Caco-2 (cell line): Measurements from ENCODE around the gene CEP72. TPM values are rescaled to one million over a fixed set of nuclear protein-coding genes. Genes with fewer than 3 reads are reported as not detected.

ENCODE experiments used
- BruUV-seq: library from RNA; stranded (reverse); fragments of 400-500 nt; replicated peaks from 2 replicates; lab custom pipeline; 2021; lab: Mats Ljungman, UMichigan
- CTCF ChIA-PET: fragments of 300-600 bp; sonication (Branson Sonifier 250); formaldehyde crosslinking; loops from one replicate; lab custom pipeline; 2022; ENCODE audit warnings: antibody characterized with exemption; lab: Charles Lee
- POLR2A ChIA-PET: fragments of 300-600 bp; sonication (Branson Sonifier 250); formaldehyde crosslinking; loops from one replicate; lab custom pipeline; 2022; ENCODE audit warnings: antibody characterized with exemption; lab: Charles Lee
- DNase-seq, 2 experiments: peaks; one replicate each; pipeline versions ENCODE4 v3.0.0 to v3.0.0-alpha.2; 2020 to 2022
- H3K27me3 ChIP-seq: replicated peaks from 2 replicates; pipeline ENCODE4 v1.6.0; 2011; ENCODE audit warnings: low read length; ENCODE audit not compliant: control insufficient read depth, insufficient read depth
- H3K36me3 ChIP-seq: 2 replicates; pipeline ENCODE4 v1.5.1; 2011; ENCODE audit warnings: low read length; ENCODE audit not compliant: control insufficient read depth, insufficient read depth
- H3K4me1 ChIP-seq: fragments of 250-450 bp; sonication (Bioruptor Pico); 2 replicates; pipeline ENCODE4 v1.5.1; 2020; ENCODE audit warnings: mild to moderate bottlenecking
- H3K4me3 ChIP-seq: 2 replicates; pipeline ENCODE4 v1.5.1; 2011; ENCODE audit warnings: low read depth, mild to moderate bottlenecking, control low read depth, low read length
- H3K9me3 ChIP-seq: fragments of 250-450 bp; sonication (Bioruptor Pico); 2 replicates; pipeline ENCODE4 v1.5.1; 2020; ENCODE audit warnings: mild to moderate bottlenecking, moderate library complexity
- H3K27ac Mint-ChIP-seq: one replicate; pipeline ENCODE4 v1.8.0; 2022; ENCODE audit warnings: mixed read lengths; ENCODE audit not compliant: unreplicated experiment
- H3K27me3 Mint-ChIP-seq: one replicate; pipeline ENCODE4 v1.8.0; 2022; ENCODE audit warnings: mixed read lengths; ENCODE audit not compliant: insufficient read depth, unreplicated experiment
- H3K36me3 Mint-ChIP-seq: one replicate; pipeline ENCODE4 v1.8.0; 2022; ENCODE audit warnings: mild to moderate bottlenecking, mixed read lengths; ENCODE audit not compliant: insufficient read depth, unreplicated experiment
- H3K4me1 Mint-ChIP-seq: one replicate; pipeline ENCODE4 v1.8.0; 2022; ENCODE audit warnings: low read depth, mixed read lengths; ENCODE audit not compliant: unreplicated experiment
- H3K4me3 Mint-ChIP-seq: one replicate; pipeline ENCODE4 v1.8.0; 2022; ENCODE audit warnings: mild to moderate bottlenecking, moderate library complexity, mixed read lengths; ENCODE audit not compliant: unreplicated experiment
- H3K9me3 Mint-ChIP-seq: one replicate; pipeline ENCODE4 v1.8.0; 2022; ENCODE audit warnings: mixed read lengths; ENCODE audit not compliant: unreplicated experiment
- intact Hi-C: fragments of 100-400 bp; cut with micrococcal nuclease; formaldehyde crosslinking; loops from one replicate; pipeline ENCODE4 v1.10.0; 2022; ENCODE audit not compliant: unreplicated experiment
- total RNA-seq: library from RNA; stranded (reverse); gene quantifications from 2 replicates; pipeline ENCODE4 v1.2.3, GENCODE V29; 2022
- TF ChIP-seq, protein P1 (sequence below), 2 experiments: fragments of 200-600 bp in 1 of 2; IDR thresholded peaks; 1 replicate in 1 of 2; 2 replicates in 1 of 2; pipeline versions ENCODE4 v1.5.1 to v1.8.0; 2011 to 2022; ENCODE audit warnings: antibody characterized with exemption in 1 of 2, control low read depth in 1 of 2, inconsistent platforms in 1 of 2, low read depth in 1 of 2, low read length in 1 of 2, mild to moderate bottlenecking in 1 of 2, moderate library complexity in 1 of 2; ENCODE audit not compliant: insufficient read depth in 1 of 2, severe bottlenecking in 1 of 2, unreplicated experiment in 1 of 2

CEP72 gene
- total RNA-seq, 1 experiment from 2014 or later: 36.6 TPM

- CTCF ChIA-PET: no interaction called here
- no TSS peak for BruUV-seq
- Mint-ChIP-seq H3K27me3 (no peaks in the 10 kb centered on the region), H3K4me1 (no peaks in the 10 kb centered on the region), H3K9me3 (no peaks in the 10 kb centered on the region), H3K36me3 (peaks cover 12% of the 10 kb centered on the region), H3K4me3 (no peak overlapping the region), H3K27ac (no peak overlapping the region)
- TF ChIP-seq, protein P1, sequence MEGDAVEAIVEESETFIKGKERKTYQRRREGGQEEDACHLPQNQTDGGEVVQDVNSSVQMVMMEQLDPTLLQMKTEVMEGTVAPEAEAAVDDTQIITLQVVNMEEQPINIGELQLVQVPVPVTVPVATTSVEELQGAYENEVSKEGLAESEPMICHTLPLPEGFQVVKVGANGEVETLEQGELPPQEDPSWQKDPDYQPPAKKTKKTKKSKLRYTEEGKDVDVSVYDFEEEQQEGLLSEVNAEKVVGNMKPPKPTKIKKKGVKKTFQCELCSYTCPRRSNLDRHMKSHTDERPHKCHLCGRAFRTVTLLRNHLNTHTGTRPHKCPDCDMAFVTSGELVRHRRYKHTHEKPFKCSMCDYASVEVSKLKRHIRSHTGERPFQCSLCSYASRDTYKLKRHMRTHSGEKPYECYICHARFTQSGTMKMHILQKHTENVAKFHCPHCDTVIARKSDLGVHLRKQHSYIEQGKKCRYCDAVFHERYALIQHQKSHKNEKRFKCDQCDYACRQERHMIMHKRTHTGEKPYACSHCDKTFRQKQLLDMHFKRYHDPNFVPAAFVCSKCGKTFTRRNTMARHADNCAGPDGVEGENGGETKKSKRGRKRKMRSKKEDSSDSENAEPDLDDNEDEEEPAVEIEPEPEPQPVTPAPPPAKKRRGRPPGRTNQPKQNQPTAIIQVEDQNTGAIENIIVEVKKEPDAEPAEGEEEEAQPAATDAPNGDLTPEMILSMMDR (IDR thresholded peaks at IDR 0.05; ENCODE audit: insufficient read depth in 1 of 2, low read depth in 1 of 2, low read length in 1 of 2, severe bottlenecking in 1 of 2, unreplicated experiment in 1 of 2): no peak
- peaks cover 20% of the 10 kb centered on the region for H3K36me3 ChIP-seq
- intact Hi-C loops: no loop called here
- peaks cover 3% of the 10 kb centered on the region; the same call in 1 of the 2 replicates for H3K9me3 ChIP-seq
- no peaks in the 10 kb centered on the region for H3K4me1 ChIP-seq
- H3K4me3 ChIP-seq: no peak overlapping the region
- POLR2A ChIA-PET: no interaction called here
- no peaks in the 10 kb centered on the region for H3K27me3 ChIP-seq
- no peak for DNase-seq
Measured at GRCh38 chr5:651296-652022, 39.3 kb downstream of the CEP72 start.

GRCh38 chr5:652023-652515 lies 39.9 kb downstream of the CEP72 start:
- Histone ChIP-seq H3K27me3 (no peaks in the 10 kb centered on the region), H3K9me3 (peaks cover 3% of the 10 kb centered on the region; the same call in 1 of the 2 replicates), H3K36me3 (peaks cover 14% of the 10 kb centered on the region), H3K4me1 (no peaks in the 10 kb centered on the region), H3K4me3 (no peak overlapping the region)
- Mint-ChIP-seq H3K27ac (no peak overlapping the region), H3K36me3 (peaks cover 17% of the 10 kb centered on the region), H3K27me3 (no peaks in the 10 kb centered on the region), H3K4me1 (no peaks in the 10 kb centered on the region), H3K9me3 (no peaks in the 10 kb centered on the region), H3K4me3 (no peak overlapping the region)
- no TSS peak for BruUV-seq
- intact Hi-C loops: no loop called here
- DNase-seq: no peak
- ChIA-PET POLR2A (no interaction called here), CTCF (no interaction called here)
- TF ChIP-seq, protein P1 (IDR thresholded peaks at IDR 0.05; ENCODE audit: insufficient read depth in 1 of 2, low read depth in 1 of 2, low read length in 1 of 2, severe bottlenecking in 1 of 2, unreplicated experiment in 1 of 2): no peak

DNA sequence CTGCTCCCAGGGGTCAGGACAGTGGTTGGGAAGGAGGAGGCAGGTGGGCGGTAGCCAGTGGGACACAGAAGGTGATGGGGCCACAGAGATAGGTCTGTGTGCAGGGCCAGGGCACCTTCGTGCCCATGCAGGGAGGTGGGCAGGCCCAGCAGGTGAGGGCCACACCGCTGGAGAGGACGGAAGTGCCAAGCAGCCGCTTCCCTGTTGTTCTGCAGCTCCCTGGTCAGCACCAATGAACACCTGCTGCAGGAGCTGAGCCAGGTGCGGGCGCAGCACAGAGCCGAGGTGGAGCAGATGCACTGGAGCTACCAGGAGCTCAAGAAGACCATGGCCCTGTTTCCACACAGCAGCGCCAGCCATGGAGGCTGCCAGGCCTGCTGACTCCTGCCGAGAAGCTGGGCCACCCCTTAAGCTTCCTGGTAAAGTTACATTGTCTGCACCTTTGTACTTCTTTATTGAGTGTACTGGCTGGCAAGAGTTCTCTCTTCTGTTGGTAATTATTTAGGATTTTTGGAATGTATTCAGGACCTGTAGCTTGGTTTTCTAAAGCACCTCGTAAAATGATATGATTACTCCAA lies 40.7 kb downstream of the CEP72 start:
- no peaks in the 10 kb centered on the region for H3K27me3 ChIP-seq
- H3K27ac Mint-ChIP-seq: no peak overlapping the region
- H3K4me3 Mint-ChIP-seq: no peak overlapping the region
- TF ChIP-seq, protein P1 (IDR thresholded peaks at IDR 0.05; ENCODE audit: insufficient read depth in 1 of 2, low read depth in 1 of 2, low read length in 1 of 2, severe bottlenecking in 1 of 2, unreplicated experiment in 1 of 2): no peak
- peaks cover 24% of the 10 kb centered on the region for H3K36me3 Mint-ChIP-seq
- H3K9me3 ChIP-seq: 0 out of 2 replicates have a peak, but pooled peaks cover under 1% of the 10 kb centered on the region
- no peak overlapping the region for H3K4me3 ChIP-seq
- DNase-seq: no peak
- intact Hi-C loops: no loop called here
- ChIA-PET CTCF (interaction anchor here (0.7 kb wide), 1 partner anchor 711 kb away, joined by 4 read pairs; no protein-coding TSS in a partner anchor), POLR2A (no interaction called here)
- peaks cover 8% of the 10 kb centered on the region for H3K36me3 ChIP-seq
- no peaks in the 10 kb centered on the region for H3K4me1 ChIP-seq
- no TSS peak for BruUV-seq
- no peaks in the 10 kb centered on the region for H3K27me3 Mint-ChIP-seq
- no peaks in the 10 kb centered on the region for H3K9me3 Mint-ChIP-seq
- H3K4me1 Mint-ChIP-seq: no peaks in the 10 kb centered on the region
